Subcutaneous abdominal adipose tissue (tissue), 5 donors: ENCODE measurements around the gene SLC6A19.

Source experiments
- H3K27ac ChIP-seq: one replicate; pipeline ENCODE4 v1.7.0; 2013; ENCODE audit warnings: low read depth, mild to moderate bottlenecking, inconsistent platforms, low read length, moderate library complexity
- H3K27me3 ChIP-seq, 5 donors: one replicate each; pipeline ENCODE4 v1.7.0; 2013; ENCODE audit warnings: low read length in 5 of 5, inconsistent platforms in 1 of 5; ENCODE audit not compliant: control insufficient read depth in 5 of 5, insufficient read depth in 4 of 5
- H3K36me3 ChIP-seq, 5 donors: one replicate each; pipeline ENCODE4 v1.7.0; 2013; ENCODE audit warnings: low read length in 5 of 5; ENCODE audit not compliant: control insufficient read depth in 5 of 5, insufficient read depth in 5 of 5
- H3K4me1 ChIP-seq, 5 donors: one replicate each; pipeline ENCODE4 v1.7.0; 2013; ENCODE audit warnings: low read length in 5 of 5, mild to moderate bottlenecking in 3 of 5, moderate library complexity in 1 of 5; ENCODE audit not compliant: control insufficient read depth in 5 of 5, insufficient read depth in 5 of 5
- H3K4me3 ChIP-seq, 5 donors: one replicate each; pipeline ENCODE4 v1.7.0; 2013; ENCODE audit warnings: low read length in 5 of 5, low read depth in 1 of 5
- H3K9ac ChIP-seq, 5 donors: one replicate each; pipeline ENCODE4 v1.7.0; 2013; ENCODE audit warnings: low read length in 5 of 5, mild to moderate bottlenecking in 4 of 5, moderate library complexity in 3 of 5
- H3K9me3 ChIP-seq, 5 donors: one replicate each; pipeline ENCODE4 v1.7.0; 2013; ENCODE audit warnings: low read length in 5 of 5; ENCODE audit not compliant: control insufficient read depth in 5 of 5
- donor health status: healthy.
- donor health status: healthy.
- donor health status: healthy.
- donor health status: healthy.
- donor health status: healthy.

SLC6A19 gene

DNA sequence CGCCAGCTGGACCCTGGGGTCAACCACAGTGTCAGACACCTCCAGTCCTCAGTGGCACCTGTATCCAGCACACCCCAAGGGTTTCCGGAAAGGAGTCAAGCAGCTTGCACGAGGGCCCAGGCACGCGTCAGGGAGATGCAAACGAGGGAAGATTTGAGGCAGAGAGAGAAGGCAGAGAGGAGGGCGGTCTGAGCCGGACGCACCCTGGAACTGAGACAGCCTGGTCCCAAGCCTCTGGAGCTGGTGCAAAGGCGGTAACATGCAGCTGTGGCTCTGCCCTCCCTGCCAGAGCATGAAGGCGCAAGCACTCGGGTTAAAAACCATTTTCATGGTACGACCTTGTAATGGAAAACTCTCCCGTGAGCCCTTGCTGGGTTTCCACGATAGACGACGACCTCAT, 56.0 kb downstream of the SLC6A19 start:
- Histone ChIP-seq H3K4me3 (no peak overlapping the region), H3K9me3 (peaks cover 0 to 25% (median 23%) of the 10 kb centered on the region in 5 donors), H3K27me3 (peaks cover 0 to 5% (median 0%) of the 10 kb centered on the region in 5 donors), H3K4me1 (no peaks in the 10 kb centered on the region), H3K36me3 (peaks cover 0 to 2% (median 0%) of the 10 kb centered on the region in 5 donors), H3K9ac (no peak overlapping the region), H3K27ac (no peak overlapping the region)

DNA sequence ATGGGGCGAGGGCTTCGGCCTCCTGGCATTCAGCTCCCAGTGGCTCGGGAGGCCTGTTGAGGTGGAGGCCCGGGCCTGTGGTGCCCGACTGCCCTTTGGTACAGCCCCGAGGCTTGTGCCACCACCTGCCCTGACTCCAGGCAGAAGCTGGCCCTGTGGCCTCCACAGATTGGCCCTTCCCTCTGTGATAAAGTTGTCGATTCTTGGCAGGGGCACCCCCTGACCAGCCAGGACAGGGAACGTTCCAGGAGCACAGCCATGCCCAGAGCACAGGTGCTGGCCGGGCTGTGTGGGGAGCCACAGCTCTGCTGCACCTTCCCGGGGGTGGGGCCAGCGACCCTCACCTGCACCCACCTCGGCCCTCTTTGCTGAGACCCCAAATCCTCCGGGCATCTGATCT, 56.4 kb downstream of the SLC6A19 start:
- peaks cover 0 to 30% (median 27%) of the 10 kb centered on the region in 5 donors for H3K9me3 ChIP-seq
- no peaks in the 10 kb centered on the region for H3K4me1 ChIP-seq
- peaks cover 0 to 2% (median 0%) of the 10 kb centered on the region in 5 donors for H3K36me3 ChIP-seq
- H3K27me3 ChIP-seq: peaks cover 0 to 5% (median 0%) of the 10 kb centered on the region in 5 donors
- no peak overlapping the region for H3K9ac ChIP-seq
- H3K27ac ChIP-seq: no peak overlapping the region
- no peak overlapping the region for H3K4me3 ChIP-seq

- H3K4me3 ChIP-seq: no peak overlapping the region
- H3K36me3 ChIP-seq: peaks cover 0 to 2% (median 0%) of the 10 kb centered on the region in 5 donors
- peaks cover 0 to 5% (median 0%) of the 10 kb centered on the region in 5 donors for H3K27me3 ChIP-seq
- H3K9ac ChIP-seq: no peak overlapping the region
- H3K4me1 ChIP-seq: no peaks in the 10 kb centered on the region
- H3K27ac ChIP-seq: no peak overlapping the region
- peaks cover 0 to 45% (median 32%) of the 10 kb centered on the region in 5 donors for H3K9me3 ChIP-seq
These were observed 58.5 kb downstream of the SLC6A19 start for GRCh38 chr5:1259806-1260480.

DNA sequence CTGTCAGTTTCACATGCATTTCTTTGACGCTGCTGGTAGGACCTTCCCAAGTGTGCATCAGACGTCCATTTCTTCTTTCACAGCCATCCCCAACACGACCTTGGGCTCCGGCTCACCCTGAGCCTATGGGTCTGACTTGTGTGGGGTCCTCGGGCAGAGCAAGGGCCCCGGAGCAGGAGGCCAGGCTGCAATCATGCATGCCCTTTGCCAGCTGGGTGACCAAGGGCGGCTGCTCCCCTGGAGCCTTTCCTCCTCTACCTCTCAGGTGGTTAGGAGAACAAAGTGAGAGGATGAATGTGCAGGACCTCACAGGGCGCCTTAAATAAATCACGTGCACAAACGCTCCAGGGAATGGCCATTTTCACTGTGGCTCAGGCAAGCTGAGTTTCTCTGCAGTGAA, 60.2 kb downstream of the SLC6A19 start:
- Histone ChIP-seq H3K27ac (no peak overlapping the region), H3K9ac (no peak overlapping the region), H3K4me3 (peak overlapping the region in 1 of 5 donors; percentile 28), H3K36me3 (peaks cover 0 to 2% (median 0%) of the 10 kb centered on the region in 5 donors), H3K27me3 (peaks cover 0 to 5% (median 0%) of the 10 kb centered on the region in 5 donors), H3K4me1 (no peaks in the 10 kb centered on the region), H3K9me3 (peaks cover 0 to 45% (median 32%) of the 10 kb centered on the region in 5 donors)

GRCh38 chr5:1262381-1262780, 61.0 kb downstream of the SLC6A19 start:
- Histone ChIP-seq H3K4me1 (no peaks in the 10 kb centered on the region), H3K27ac (no peak overlapping the region), H3K4me3 (peak overlapping the region in 1 of 5 donors; percentile 6), H3K27me3 (peaks cover 0 to 5% (median 0%) of the 10 kb centered on the region in 5 donors), H3K9me3 (peaks cover 0 to 45% (median 32%) of the 10 kb centered on the region in 5 donors), H3K9ac (no peak overlapping the region), H3K36me3 (peaks cover 0 to 2% (median 0%) of the 10 kb centered on the region in 5 donors)

DNA sequence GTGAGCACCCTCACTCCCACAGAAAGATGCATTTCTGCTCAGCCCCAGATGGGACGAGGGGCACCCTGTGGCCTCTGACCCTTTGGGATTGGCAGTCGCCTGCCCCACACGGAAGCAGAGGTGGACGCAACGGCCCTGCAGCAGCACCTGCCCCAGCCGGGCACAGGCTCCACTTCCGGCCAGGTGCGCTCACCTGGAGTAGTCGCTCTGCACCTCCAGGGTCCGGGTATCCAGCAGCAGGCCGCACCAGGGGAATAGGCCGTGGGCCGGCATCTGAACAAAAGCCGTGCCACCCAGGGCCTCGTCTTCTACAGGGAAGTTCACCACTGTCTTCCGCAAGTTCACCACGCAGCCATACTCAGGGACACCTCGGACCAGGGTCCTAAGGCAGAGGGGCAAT, 62.8 kb downstream of the SLC6A19 start:
- H3K36me3 ChIP-seq: peaks cover 0 to 2% (median 0%) of the 10 kb centered on the region in 5 donors
- no peak overlapping the region for H3K27ac ChIP-seq
- no peaks in the 10 kb centered on the region for H3K4me1 ChIP-seq
- H3K9ac ChIP-seq: no peak overlapping the region
- peaks cover 0 to 5% (median 0%) of the 10 kb centered on the region in 5 donors for H3K27me3 ChIP-seq
- no peak overlapping the region for H3K4me3 ChIP-seq
- peaks cover 0 to 45% (median 32%) of the 10 kb centered on the region in 5 donors for H3K9me3 ChIP-seq

- Histone ChIP-seq H3K9ac (no peak overlapping the region), H3K36me3 (peaks cover 0 to 2% (median 0%) of the 10 kb centered on the region in 5 donors), H3K9me3 (peaks cover 0 to 41% (median 30%) of the 10 kb centered on the region in 5 donors), H3K4me3 (no peak overlapping the region), H3K27me3 (peaks cover 0 to 3% (median 0%) of the 10 kb centered on the region in 5 donors), H3K27ac (no peak overlapping the region), H3K4me1 (no peaks in the 10 kb centered on the region)
These were observed 63.6 kb downstream of the SLC6A19 start for GRCh38 chr5:1265026-1265425.

DNA sequence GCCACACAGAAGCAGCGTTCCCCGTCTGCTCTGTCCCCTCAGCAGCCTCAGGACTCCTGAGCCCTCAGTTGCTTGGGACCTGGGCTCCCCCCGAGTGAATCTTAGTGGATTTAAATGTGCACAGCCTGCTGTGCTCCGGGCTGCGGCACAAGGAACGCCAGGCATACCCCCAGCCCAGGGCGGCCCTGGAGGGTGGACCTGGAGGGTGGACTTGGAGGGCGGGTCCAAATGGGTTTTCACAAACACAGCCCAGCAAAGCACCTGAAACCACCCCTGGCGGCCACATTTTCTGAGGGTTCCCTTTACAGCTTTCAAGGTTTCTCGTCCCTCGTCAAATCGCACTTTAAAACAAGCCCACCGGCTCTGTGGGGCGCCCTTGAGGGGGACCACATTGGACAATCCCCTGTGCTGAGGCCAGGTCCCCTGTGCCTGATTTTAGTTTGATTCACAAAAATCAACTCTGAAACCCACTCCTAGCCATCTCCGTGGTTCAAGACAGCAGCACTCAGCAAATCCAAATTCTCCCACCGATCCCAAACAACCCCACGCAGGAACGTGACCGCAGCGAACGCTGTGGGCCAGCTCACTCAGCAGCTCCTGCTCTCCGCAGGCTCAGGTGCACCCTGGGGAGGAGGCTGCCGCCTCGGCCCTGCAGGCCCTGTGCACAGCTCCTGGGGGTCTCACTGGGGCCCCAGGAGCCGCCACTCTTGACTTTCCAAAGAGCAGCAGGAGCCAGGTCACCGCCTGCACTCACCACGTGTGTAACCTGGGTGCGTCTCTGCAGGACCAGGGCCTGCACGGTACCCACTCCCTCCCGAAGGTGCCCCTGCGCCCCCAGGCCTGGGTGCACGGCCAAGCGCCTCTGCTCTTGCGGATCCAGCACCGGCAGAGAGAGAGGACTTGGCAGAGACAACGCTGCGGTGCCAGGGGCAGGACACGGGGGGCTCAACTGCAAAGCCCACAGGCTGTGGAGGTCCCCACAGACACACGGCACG, 64.4 kb downstream of the SLC6A19 start:
- no peak overlapping the region for H3K27ac ChIP-seq
- H3K9ac ChIP-seq: no peak overlapping the region
- no peaks in the 10 kb centered on the region for H3K36me3 ChIP-seq
- peaks cover 0 to 34% (median 24%) of the 10 kb centered on the region in 5 donors for H3K9me3 ChIP-seq
- no peak overlapping the region for H3K4me3 ChIP-seq
- H3K4me1 ChIP-seq: no peaks in the 10 kb centered on the region
- H3K27me3 ChIP-seq: no peaks in the 10 kb centered on the region

- Histone ChIP-seq H3K4me1 (no peaks in the 10 kb centered on the region), H3K9me3 (peaks cover 0 to 25% (median 13%) of the 10 kb centered on the region in 5 donors), H3K27ac (no peak overlapping the region), H3K4me3 (no peak overlapping the region), H3K36me3 (no peaks in the 10 kb centered on the region), H3K27me3 (no peaks in the 10 kb centered on the region), H3K9ac (no peak overlapping the region)
These were observed 65.4 kb downstream of the SLC6A19 start for GRCh38 chr5:1266791-1267190.
